Astrocyte of the cerebellum (primary cell): ENCODE measurements around the gene ALS2CL.

Experiments
- DNase-seq: peaks from one replicate; pipeline ENCODE4 v3.0.0-alpha.2; 2011; ENCODE audit warnings: low read depth
- H3K4me3 ChIP-seq: 2 replicates; pipeline ENCODE4 v1.5.1; 2011; ENCODE audit warnings: mild to moderate bottlenecking, low read depth, low read length, moderate library complexity
- in situ Hi-C: cut with HindIII; loops from 2 replicates; pipeline ENCODE4 v1.10.0; 2017; ENCODE audit warnings: low sequenced_read_pairs
- TF ChIP-seq, protein P1 (sequence below): IDR thresholded peaks from 2 replicates; pipeline ENCODE4 v1.5.1; 2012; ENCODE audit warnings: low read length, low read depth, moderate library complexity, mild to moderate bottlenecking; ENCODE audit errors: missing control alignments

The ALS2CL gene

DNA sequence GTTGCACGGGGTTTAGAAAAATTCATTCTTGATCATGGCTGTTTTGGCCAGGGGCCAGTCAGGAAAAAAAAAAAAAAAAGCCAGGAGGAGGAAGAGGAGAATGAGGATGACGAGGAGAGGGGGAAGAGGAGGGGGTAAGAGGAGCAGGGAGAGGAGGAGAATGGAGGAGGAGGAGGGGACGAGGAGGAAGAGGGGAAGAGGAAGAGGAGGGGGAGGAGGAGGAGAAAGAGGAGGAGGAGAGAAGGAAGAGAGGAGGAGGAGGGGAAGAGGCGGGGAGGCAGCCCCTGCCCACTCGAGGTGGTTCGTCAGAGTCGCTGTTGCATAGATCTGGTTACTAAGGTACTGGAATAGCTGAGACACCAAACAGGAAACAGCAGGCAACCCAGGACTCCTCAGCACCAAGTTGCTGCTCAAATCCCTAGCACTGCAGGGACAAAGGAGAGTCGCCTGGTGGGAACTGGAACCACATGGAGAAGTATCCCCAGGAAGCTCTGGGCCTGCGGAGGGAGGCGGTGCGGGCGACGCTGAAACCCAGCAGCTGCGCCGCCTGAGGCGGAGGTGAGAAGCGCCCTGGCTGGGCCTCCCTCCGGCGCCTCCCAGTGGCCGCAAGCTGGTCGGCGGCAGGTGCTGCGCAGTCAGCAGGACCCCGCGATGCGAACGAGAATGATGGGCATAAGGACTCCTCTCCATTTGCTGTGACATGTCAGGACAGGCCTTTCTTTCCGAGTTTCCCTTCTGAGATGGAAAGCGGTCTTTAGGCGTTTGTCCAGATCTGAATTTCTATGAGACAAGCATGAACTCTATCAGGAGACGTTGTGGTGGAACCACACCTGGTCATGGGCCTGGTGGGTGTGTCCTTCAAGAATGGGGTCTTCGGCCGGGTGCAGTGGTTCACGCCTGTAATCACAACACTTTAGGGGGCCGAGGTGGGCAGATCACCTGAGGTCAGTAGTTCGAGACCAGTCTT is 63.6 kb downstream of the ALS2CL start:
- DNase-seq, result peak; percentile 18
- TF ChIP-seq, protein P1, sequence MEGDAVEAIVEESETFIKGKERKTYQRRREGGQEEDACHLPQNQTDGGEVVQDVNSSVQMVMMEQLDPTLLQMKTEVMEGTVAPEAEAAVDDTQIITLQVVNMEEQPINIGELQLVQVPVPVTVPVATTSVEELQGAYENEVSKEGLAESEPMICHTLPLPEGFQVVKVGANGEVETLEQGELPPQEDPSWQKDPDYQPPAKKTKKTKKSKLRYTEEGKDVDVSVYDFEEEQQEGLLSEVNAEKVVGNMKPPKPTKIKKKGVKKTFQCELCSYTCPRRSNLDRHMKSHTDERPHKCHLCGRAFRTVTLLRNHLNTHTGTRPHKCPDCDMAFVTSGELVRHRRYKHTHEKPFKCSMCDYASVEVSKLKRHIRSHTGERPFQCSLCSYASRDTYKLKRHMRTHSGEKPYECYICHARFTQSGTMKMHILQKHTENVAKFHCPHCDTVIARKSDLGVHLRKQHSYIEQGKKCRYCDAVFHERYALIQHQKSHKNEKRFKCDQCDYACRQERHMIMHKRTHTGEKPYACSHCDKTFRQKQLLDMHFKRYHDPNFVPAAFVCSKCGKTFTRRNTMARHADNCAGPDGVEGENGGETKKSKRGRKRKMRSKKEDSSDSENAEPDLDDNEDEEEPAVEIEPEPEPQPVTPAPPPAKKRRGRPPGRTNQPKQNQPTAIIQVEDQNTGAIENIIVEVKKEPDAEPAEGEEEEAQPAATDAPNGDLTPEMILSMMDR, result peak; percentile 100
- in situ Hi-C loops, result no loop called here
- peak overlapping the region; percentile 28 for H3K4me3 ChIP-seq

DNA sequence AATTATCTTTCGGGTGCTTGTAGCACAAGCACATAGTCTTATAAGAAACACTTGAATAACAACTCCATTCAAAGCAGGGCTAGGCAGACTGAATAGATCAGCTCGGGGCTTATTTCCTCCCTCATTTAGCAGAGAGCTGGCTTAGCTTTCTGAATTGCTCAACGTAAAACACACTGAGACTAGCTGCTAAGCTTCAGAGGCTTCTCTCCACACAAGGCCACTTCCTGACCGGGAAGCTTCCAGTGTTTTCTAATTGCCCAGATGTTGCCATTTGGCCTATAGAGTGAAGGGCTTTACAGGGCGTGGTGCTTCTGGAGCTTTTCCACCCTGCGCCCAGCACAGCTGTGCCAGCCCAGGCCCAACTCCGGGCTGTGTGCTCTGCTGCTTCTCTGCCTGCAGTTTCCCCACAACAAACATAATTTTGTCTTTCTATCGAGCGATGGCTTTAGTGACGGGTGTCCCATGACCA is 64.5 kb downstream of the ALS2CL start:
- no peak overlapping the region for H3K4me3 ChIP-seq
- in situ Hi-C loops, result no loop called here
- DNase-seq, result no peak
- TF ChIP-seq, protein P1, result no peak

DNA sequence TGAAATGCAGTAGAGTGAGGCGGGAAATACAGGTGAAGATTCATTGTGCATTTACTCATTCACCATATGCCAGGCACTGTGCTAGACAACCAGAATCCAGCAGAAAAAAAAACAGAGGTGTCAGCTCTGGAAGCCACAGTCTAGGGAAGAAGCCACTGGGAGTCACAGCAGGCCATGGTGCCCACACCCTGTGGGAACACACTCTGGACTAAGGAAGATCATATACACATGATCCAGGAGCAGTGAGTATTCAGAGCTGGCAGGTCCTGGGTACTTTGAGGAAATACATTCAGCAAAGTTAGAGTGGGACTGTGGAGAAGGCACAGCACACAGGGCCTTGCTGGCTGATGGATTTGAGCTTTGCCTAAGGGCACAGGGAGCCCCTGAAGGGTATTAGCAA is 66.4 kb downstream of the ALS2CL start:
- no peak overlapping the region for H3K4me3 ChIP-seq
- DNase-seq, result no peak
- in situ Hi-C loops, result no loop called here
- TF ChIP-seq, protein P1, result no peak

DNA sequence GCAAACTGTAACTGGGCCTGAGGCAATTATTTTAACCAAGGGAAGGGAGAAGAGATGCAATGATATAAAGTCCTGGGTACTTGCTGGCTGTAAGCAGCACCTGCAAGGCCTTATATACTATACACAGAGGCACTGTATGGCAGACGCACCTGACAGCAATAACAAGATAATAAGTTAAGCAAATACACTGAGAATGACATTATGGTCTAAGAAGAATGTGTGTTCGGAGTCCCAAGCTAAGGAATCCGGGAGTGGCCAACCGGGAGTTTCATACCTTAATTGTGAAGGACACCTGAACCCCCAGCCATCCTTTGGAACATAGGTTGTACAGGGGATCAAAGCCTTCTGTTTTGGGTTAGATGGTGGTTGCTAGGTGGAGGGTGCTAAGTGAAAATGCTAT is 67.4 kb downstream of the ALS2CL start:
- in situ Hi-C loops, result no loop called here
- DNase-seq, result no peak
- H3K4me3 ChIP-seq, result no peak overlapping the region
- TF ChIP-seq, protein P1, result no peak

DNA sequence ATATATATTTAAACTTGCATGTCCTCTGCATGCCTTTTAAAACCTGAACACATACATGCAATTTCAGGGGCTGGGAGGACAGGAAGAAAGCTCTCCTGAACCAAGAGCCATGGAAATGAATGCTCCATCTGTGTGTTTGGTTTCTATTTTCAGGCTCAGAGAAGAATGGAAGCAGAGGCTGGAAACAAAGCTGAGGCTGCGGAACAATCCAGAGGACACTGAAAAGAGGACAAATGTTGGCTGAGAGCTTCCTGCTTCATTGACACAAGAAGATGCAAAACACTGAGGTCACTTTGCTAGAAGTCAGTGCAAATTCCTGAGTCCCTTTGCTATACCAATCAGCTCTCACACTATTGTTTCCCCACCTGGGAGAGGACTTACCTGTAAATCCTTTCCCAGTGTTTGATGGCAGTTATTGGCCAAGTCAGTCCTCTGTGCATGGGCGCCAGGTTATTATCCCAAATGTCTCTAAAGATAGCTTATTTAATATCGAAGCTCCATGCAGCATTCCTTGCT is 68.4 kb downstream of the ALS2CL start:
- TF ChIP-seq, protein P1, result no peak
- H3K4me3 ChIP-seq, result no peak overlapping the region
- no peak for DNase-seq
- in situ Hi-C loops, result no loop called here

DNA sequence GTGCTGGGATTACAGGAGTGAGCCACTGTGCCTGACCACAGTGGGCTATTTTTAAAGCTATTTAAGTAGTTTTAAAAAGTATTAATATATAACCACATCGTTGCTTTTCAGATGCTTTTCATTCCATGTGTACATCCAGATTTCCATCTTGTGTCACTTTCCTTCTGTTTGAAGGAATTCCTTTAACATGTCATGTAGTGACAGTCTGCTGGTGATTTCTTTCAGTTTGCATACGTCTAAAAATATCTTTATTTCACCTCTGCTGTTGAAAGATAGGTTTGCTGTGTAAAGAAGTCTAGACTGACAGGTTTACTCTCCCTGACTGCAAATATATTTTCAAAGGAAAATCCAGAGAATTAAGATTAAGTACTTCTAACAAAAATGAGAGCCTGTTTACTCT is 68.9 kb downstream of the ALS2CL start:
- DNase-seq, result no peak
- TF ChIP-seq, protein P1, result no peak
- in situ Hi-C loops, result no loop called here

More for the DNA sequence above, 68.9 kb downstream of the ALS2CL start:
- H3K4me3 ChIP-seq, result no peak overlapping the region
